ENCODE measurements around the gene C8B. TPM values are rescaled to one million over a fixed set of nuclear protein-coding genes. Genes with fewer than 3 reads are reported as not detected.

Gene C8B
- total RNA-seq, 1 donor from 2014 or later = not detected

DNA sequence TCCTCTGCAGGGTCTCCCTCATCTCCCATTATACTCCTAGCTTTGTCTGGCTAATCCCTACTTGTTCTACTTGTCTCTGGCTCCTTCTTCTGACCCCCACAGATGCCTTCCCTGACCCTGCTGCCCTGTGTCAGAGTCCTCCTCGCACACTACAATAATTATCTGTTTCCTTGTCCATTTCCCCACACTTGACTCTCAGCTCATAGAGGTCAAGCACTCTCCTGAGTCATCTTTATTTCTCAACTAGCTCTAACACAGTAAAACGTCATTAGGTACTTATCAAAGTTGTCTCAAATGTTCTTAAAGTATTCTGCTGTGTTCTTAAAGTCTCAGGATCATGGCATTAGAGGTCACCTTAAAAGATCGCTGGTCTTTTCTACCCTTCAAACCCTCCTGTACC lies 64.1 kb downstream of the C8B start:
- peak; percentile 47 for DNase-seq (ENCODE audit: low spot score)

- DNase-seq (ENCODE audit: low spot score) = no peak
These were observed 66.9 kb downstream of the C8B start for GRCh38 chr1:56898879-56899278.

- no peak for DNase-seq (ENCODE audit: low spot score)
These were observed 67.8 kb downstream of the C8B start for GRCh38 chr1:56898005-56898373.

DNA sequence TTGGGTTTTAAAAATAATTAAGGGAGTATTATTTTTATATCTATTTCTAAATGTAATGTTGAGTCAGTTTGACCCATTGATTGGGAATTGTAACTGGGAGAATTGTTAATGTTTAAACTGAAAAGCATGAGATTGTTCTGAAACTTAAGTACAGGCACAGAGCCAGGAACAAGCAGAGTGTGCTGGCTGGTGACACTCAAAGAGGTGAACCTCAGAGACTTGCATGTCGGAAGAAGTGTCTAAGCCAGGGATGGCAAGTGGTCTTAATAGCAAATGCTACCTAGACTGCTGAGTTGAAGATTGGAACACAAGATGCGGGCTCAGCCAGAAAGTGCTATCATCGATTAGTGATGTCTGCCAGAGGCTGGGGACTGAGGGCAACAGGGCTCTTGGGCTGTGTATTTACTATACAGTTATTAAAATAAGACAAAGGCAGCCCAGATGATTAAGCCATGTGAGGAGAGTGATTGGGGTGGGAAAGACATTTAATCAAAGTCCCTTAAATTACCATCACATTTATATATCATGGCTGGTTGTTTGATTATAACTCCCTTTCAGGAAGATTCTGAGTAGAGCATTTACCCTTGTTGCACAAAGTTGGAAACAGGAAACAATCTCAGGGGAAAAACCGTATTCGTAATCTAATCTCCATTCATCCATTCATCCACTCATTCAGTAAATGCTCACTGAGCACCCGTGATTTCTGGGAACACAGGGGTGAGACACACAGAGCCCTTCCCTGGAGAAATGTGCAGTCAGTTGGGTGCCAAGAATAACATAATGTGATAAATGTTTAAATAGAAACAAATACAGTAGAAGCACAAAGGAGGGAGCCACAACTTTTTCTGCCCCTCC lies 68.4 kb downstream of the C8B start:
- DNase-seq (ENCODE audit: low spot score) = no peak

DNA sequence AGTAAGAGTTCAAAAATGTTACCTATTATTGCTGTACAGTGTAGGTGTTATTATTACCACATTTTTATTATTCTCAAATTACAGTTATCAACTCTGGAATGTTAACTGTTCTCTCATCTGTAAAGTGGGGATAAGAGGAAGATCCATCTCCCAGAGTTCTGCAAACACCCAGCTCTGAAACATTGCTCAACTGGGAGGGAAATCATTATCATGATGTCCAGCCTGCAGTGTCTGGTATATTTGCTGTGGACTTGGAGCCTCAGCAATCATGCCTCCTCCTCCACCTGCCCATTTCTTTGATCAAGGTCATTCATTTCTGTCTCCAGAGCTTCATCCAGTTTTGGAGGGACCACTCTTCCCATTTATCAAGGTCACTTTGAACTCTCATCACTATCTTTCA lies 71.8 kb downstream of the C8B start:
- DNase-seq (ENCODE audit: low spot score) = no peak

DNA sequence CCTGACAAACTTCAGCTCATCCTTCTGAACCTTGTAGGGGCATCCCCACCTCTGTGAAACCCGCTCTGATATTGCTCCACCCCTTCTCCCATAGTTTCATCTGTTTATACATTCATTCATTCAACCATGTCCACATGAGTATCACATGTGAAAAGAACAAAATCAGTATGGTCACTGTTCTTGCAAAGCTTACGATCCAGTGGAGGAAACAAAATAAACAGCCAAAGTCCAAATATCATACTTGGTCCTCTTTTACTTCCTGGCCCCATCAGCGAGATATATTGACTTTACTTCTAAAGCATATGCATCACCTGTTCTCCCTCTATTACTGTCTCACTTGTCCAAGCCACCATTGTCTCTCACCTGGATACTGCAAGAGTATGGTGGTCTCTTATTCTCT lies 75.6 kb downstream of the C8B start:
- no peak for DNase-seq (ENCODE audit: low spot score)

DNA sequence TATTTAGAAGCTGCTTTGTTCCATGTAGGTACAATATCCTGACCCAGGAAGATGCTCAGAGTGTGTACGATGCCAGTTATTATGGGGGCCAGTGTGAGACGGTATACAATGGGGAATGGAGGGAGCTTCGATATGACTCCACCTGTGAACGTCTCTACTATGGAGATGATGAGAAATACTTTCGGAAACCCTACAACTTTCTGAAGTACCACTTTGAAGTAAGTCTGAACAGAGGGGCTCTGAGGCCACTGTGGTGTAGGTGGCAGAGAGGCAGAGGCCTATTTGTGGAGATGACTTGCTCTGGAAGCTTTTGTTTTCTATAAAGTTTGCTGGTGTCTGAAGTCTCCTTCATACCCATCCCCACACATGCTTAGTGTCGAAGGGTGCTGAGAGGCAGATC lies 84.4 kb downstream of the C8B start:
- no peak for DNase-seq (ENCODE audit: low spot score)

DNA sequence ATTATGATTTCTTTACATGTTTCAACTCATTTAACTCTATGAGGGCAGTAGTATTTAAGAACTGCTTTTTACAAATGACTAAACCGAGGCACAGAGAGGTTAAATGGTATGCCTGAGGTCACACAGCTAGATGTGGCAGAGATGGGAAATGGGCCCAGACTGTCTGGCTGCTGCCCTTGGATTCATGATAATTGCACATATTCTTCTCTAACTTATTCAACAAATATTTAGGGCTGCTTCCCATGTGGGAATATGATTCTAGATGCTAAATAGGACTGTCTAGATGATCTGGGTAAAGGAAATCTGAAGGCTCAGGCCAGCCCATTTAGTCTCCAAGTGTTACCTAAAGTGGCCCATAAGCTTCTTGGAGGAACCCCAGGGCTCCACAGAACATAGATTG lies 85.0 kb downstream of the C8B start:
- no peak for DNase-seq (ENCODE audit: low spot score)

Other genes with a start within 250 kb of the C8B start
- gene FYB2, start 146.6 kb downstream of the C8B start, total RNA-seq (ENCODE audit: insufficient read depth, low replicate concordance) = 15.6 TPM
- not detected for gene C8A, start 111.2 kb downstream of the C8B start, total RNA-seq (ENCODE audit: insufficient read depth, low replicate concordance)

All from umbilical cord (tissue), 2 donors.